ENCODE results near the gene LLCFC1. TPM values are rescaled to one million over a fixed set of nuclear protein-coding genes. Genes with fewer than 3 reads are reported as not detected.

The LLCFC1 gene
- total and polyA plus RNA-seq, 2 experiments from 2014 or later = not detected

- H3K4me1 ChIP-seq (ENCODE audit: insufficient read depth) = no peaks in the 10 kb centered on the region
- H3K9me2 ChIP-seq (ENCODE audit: insufficient read depth) = no peaks in the 10 kb centered on the region
- Mint-ChIP-seq H3K4me3 (no peak overlapping the region), H3K4me1 (peaks cover 9% of the 10 kb centered on the region), H3K9me3 (no peaks in the 10 kb centered on the region), H3K27me3 (ENCODE audit: insufficient read depth, low read depth, poor library complexity) (peaks cover 13% of the 10 kb centered on the region), H3K36me3 (ENCODE audit: low read depth) (no peaks in the 10 kb centered on the region; the same call in 1 of the 3 replicates), H3K27ac (no peak overlapping the region)
- ATAC-seq (no peak), DNase-seq (ENCODE audit: low spot score) (no peak)
- no peak for TF ChIP-seq CREB1 (CRISPR knock-in tag; IDR thresholded peaks at IDR 0.05; ENCODE audit: low read depth)
- TF ChIP-seq JUNB (IDR thresholded peaks at IDR 0.05; ENCODE audit: unreplicated experiment) = no peak
- TF ChIP-seq ETS1 (IDR thresholded peaks at IDR 0.05) = no peak
- TF ChIP-seq CTCF (conservative IDR thresholded peaks at IDR 0.05; ENCODE audit: low read depth in 2 of 2) = no peak
- TF ChIP-seq ZNF462 (CRISPR knock-in tag; IDR thresholded peaks at IDR 0.05) = no peak
- TF ChIP-seq REST (IDR thresholded peaks at IDR 0.05; ENCODE audit: unreplicated experiment) = no peak
- no peak for TF ChIP-seq EZH2phosphoT487 (IDR thresholded peaks at IDR 0.05; ENCODE audit: unreplicated experiment)
- no peak for TF ChIP-seq STAT1 (IDR thresholded peaks at IDR 0.05; ENCODE audit: unreplicated experiment)
- TF ChIP-seq ZNF331 (CRISPR knock-in tag; IDR thresholded peaks at IDR 0.05; ENCODE audit: low read depth) = no peak
- no peak for TF ChIP-seq NANOG (IDR thresholded peaks at IDR 0.05; ENCODE audit: borderline replicate concordance)
- no peak for TF ChIP-seq POLR2AphosphoS5 (IDR thresholded peaks at IDR 0.05; ENCODE audit: low read depth)
- TF ChIP-seq EZH2 (IDR thresholded peaks at IDR 0.05; ENCODE audit: low read depth, unreplicated experiment) = no peak
- TF ChIP-seq ZNF114 (CRISPR knock-in tag; IDR thresholded peaks at IDR 0.05) = no peak
- H3K27ac ChIP-seq (ENCODE audit: low read depth) = no peak overlapping the region
- no peak overlapping the region; the same call in 1 of the 2 replicates for H2AFZ ChIP-seq
- no peaks in the 10 kb centered on the region for H3F3A ChIP-seq (replicated peaks; ENCODE audit: low read depth)
- H3K4me3 ChIP-seq = no peak overlapping the region
- H3K36me3 ChIP-seq (ENCODE audit: insufficient read depth) = no peaks in the 10 kb centered on the region
- H3K79me2 ChIP-seq (replicated peaks; ENCODE audit: insufficient read depth) = no peaks in the 10 kb centered on the region
- no peaks in the 10 kb centered on the region for H4K20me1 ChIP-seq (replicated peaks; ENCODE audit: insufficient read depth)
- no peak overlapping the region for H3K4me2 ChIP-seq
- H3K27me3 ChIP-seq (ENCODE audit: insufficient read depth) = no peaks in the 10 kb centered on the region
Observed at GRCh38 chr7:142933092-142933475, 6.2 kb upstream of the LLCFC1 start.

Measured in GM23338 (cell line).